ENCODE data around the gene TP53BP2.
"Not testable (repeated sequence)": the region's sequence is repeated elsewhere in the genome, so short reads cannot be mapped to it uniquely, and the experiment has no call there.

The TP53BP2 gene

GRCh38 chr1:223759273-223759672, 86.5 kb downstream of the TP53BP2 start:
- DNase-seq: no peak

- DNase-seq: no peak
Measured at GRCh38 chr1:223758734-223759133, 87.0 kb downstream of the TP53BP2 start.

GRCh38 chr1:223756806-223757700, 88.7 kb downstream of the TP53BP2 start:
- DNase-seq: no peak

GRCh38 chr1:223755992-223756775, 89.6 kb downstream of the TP53BP2 start:
- no peak for DNase-seq

GRCh38 chr1:223755432-223755792, 90.3 kb downstream of the TP53BP2 start:
- no peak for DNase-seq

- no peak for DNase-seq
Measured at GRCh38 chr1:223754681-223755431, 90.9 kb downstream of the TP53BP2 start.

- no peak for DNase-seq
Measured at GRCh38 chr1:223752721-223753515, 92.8 kb downstream of the TP53BP2 start.

GRCh38 chr1:223751696-223752095, 94.1 kb downstream of the TP53BP2 start:
- no peak for DNase-seq

- no peak for DNase-seq
Measured at GRCh38 chr1:223750730-223751570, 94.8 kb downstream of the TP53BP2 start.

GRCh38 chr1:223748773-223749733, 96.7 kb downstream of the TP53BP2 start:
- DNase-seq: peak; percentile 72

GRCh38 chr1:223748405-223748772, 97.4 kb downstream of the TP53BP2 start:
- peak; percentile 19 for DNase-seq

- DNase-seq: no peak
Measured at GRCh38 chr1:223747838-223748335, 97.9 kb downstream of the TP53BP2 start.

- DNase-seq: no peak
Measured at GRCh38 chr1:223745731-223746130, 100.0 kb downstream of the TP53BP2 start.

- no peak for DNase-seq
Measured at GRCh38 chr1:223742856-223743517, 102.8 kb downstream of the TP53BP2 start.

- DNase-seq: no peak
Measured at GRCh38 chr1:223741861-223742260, 103.9 kb downstream of the TP53BP2 start.

- not testable (repeated sequence) for DNase-seq
Measured at GRCh38 chr1:223740038-223740736, 105.6 kb downstream of the TP53BP2 start.

- DNase-seq: no peak
Measured at GRCh38 chr1:223739366-223740037, 106.2 kb downstream of the TP53BP2 start.
